Stomach (tissue), 9 donors: ENCODE data around the gene LIN7A. TPM values are rescaled to one million over a fixed set of nuclear protein-coding genes. Genes with fewer than 3 reads are reported as not detected.

Experiments
- DNase-seq, 2 donors: peaks; one replicate each; pipeline versions ENCODE4 v3.0.0 to v3.0.0-alpha.2; 2013 to 2019
- H3K27ac ChIP-seq, 5 donors: fragments of 200-600 bp in 4 of 5; sonication (generic) in 4 of 5; one replicate each; pipeline ENCODE4 v1.5.1; 2013 to 2019; ENCODE audit warnings: mild to moderate bottlenecking in 1 of 5, moderate library complexity in 1 of 5
- H3K27me3 ChIP-seq, 3 donors: fragments of 200-600 bp; sonication (generic); one replicate each; pipeline ENCODE4 v1.5.1; 2017 to 2019; ENCODE audit warnings: mixed run types in 1 of 3
- H3K36me3 ChIP-seq, 4 donors: fragments of 200-600 bp; sonication (generic); 1 replicate in 3 of 4; 2 replicates in 1 of 4; pipeline ENCODE4 v1.5.1; 2016 to 2019
- H3K4me1 ChIP-seq, 4 donors: fragments of 200-600 bp; sonication (generic); one replicate each; pipeline ENCODE4 v1.5.1; 2016 to 2019
- H3K4me3 ChIP-seq, 4 donors: fragments of 200-600 bp; sonication (generic) in 3 of 4; one replicate each; pipeline ENCODE4 v1.5.1; 2016 to 2019; ENCODE audit warnings: mild to moderate bottlenecking in 1 of 4
- H3K9me3 ChIP-seq, 4 donors: fragments of 200-600 bp; sonication (generic); one replicate each; pipeline ENCODE4 v1.5.1; 2016 to 2019
- CTCF ChIP-seq, 7 experiments: fragments of 450-650 bp in 4 of 7; fragments of 200-600 bp in 3 of 7; sonication (generic) in 3 of 7; IDR thresholded peaks; one replicate each; pipeline ENCODE4 v1.5.1; 2016 to 2019; ENCODE audit warnings: antibody characterized with exemption in 7 of 7, control low read depth in 2 of 7, mild to moderate bottlenecking in 1 of 7
- EP300 ChIP-seq: sonication (generic); formaldehyde crosslinking; IDR thresholded peaks from one replicate; pipeline ENCODE4 v1.6.1; 2017; ENCODE audit warnings: antibody characterized with exemption
- POLR2A ChIP-seq, 4 donors: fragments of 450-650 bp; IDR thresholded peaks; one replicate each; pipeline ENCODE4 v1.6.1; 2016; ENCODE audit warnings: antibody characterized with exemption in 4 of 4, control low read depth in 2 of 4, mild to moderate bottlenecking in 1 of 4, moderate library complexity in 1 of 4
- POLR2AphosphoS5 ChIP-seq, 3 donors: sonication (generic); formaldehyde crosslinking; IDR thresholded peaks; one replicate each; pipeline ENCODE4 v1.6.1; 2016; ENCODE audit warnings: antibody characterized with exemption in 3 of 3
- WGBS, 5 donors: extraction: QIAGEN DNeasy Blood & Tissue Kit in 3 of 5; methylation state at CpG; one replicate each; pipeline versions ENCODE4 v1.1.5 to v1.1.7; 2013 to 2018; 5-methylcytosine and 5-hydroxymethylcytosine counted together
- intact Hi-C: fragments of 100-400 bp; cut with DNase I; formaldehyde crosslinking; loops from one replicate; pipeline ENCODE4 v1.15.1; 2023; ENCODE audit warnings: low total_unique reads
- polyA plus RNA-seq, 3 donors: library from polyadenylated mRNA; stranded (reverse); fragments of 200-250 nt; gene quantifications; one replicate each; pipeline ENCODE4 v1.2.3, GENCODE V29; 2013
- total RNA-seq, 5 donors: library from RNA; depleted of rRNA; stranded (reverse); fragments of >200 nt; gene quantifications; one replicate each; pipeline versions ENCODE4 v1.1.0 to v1.2.3, GENCODE V29; 2014 to 2016
- donor health status: healthy with polysubstance abuse.
- donor health status: Bipolar disorder and iron deficiency.
- donor health status: healthy.

LIN7A gene
- total and polyA plus RNA-seq, 8 donors, result 0.45 to 163 (median 2.7) TPM

- no peaks in the 10 kb centered on the region for H3K36me3 ChIP-seq
- no peak overlapping the region for H3K4me3 ChIP-seq
- intact Hi-C loops, result no loop called here
- TF ChIP-seq POLR2A (IDR thresholded peaks at IDR 0.05), result no peak
- no peak for TF ChIP-seq CTCF (IDR thresholded peaks at IDR 0.05)
- no peak for TF ChIP-seq POLR2AphosphoS5 (IDR thresholded peaks at IDR 0.05)
- TF ChIP-seq EP300, result no peak
- DNase-seq, result peak in 1 of 2 donors; percentile 16
- no peaks in the 10 kb centered on the region for H3K27me3 ChIP-seq
- no peaks in the 10 kb centered on the region for H3K9me3 ChIP-seq
- peak overlapping the region in 1 of 5 donors; percentile 44 for H3K27ac ChIP-seq
- H3K4me1 ChIP-seq, result peaks cover 0 to 20% (median 5%) of the 10 kb centered on the region in 4 donors
- 17 to 43% (median 29%) methylated on average over 4 of the region's 4 CpGs for WGBS, 5 donors
Measured at GRCh38 chr12:80838024-80838658, 99.6 kb downstream of the LIN7A start.

DNA sequence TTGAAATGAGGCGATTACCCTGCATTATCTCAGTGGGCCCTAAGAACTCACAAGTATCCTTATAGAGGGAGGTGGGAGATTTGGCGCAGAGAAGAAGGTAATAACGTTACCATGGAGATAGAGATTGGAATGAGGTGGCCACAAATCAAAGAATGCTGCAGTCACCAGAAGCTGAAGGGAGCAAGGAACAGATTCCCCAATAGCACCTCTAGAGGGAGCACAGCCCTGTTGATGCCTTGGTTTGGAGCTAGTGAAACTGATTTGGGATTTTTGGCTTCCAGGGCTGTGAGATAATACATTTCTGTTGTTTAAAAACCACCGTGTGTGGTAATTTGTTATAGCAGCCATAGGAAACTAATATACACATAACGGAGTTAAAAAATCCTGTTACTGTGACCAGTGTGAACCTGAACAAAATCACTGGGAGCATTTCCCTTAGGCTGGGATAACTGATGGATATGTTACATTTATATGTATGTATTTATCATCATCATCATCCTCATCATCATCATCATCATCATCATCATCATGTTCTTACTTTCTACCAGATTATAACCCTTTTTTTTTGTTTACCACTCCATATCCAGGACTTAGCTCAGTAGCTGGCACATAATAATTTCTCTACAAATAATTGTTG, 100.3 kb downstream of the LIN7A start:
- H3K4me1 ChIP-seq, result peaks cover 0 to 20% (median 5%) of the 10 kb centered on the region in 4 donors
- no peaks in the 10 kb centered on the region for H3K36me3 ChIP-seq
- no peaks in the 10 kb centered on the region for H3K27me3 ChIP-seq
- peak overlapping the region in 1 of 5 donors; percentile 44 for H3K27ac ChIP-seq
- intact Hi-C loops, result no loop called here
- H3K9me3 ChIP-seq, result no peaks in the 10 kb centered on the region
- peak in 1 of 2 donors; percentile 73 for DNase-seq
- TF ChIP-seq CTCF (IDR thresholded peaks at IDR 0.05) (peak in 5 of 7 experiments; percentile 42 to 50 (median 43)), POLR2AphosphoS5 (IDR thresholded peaks at IDR 0.05) (no peak), POLR2A (IDR thresholded peaks at IDR 0.05) (no peak), EP300 (no peak)
- WGBS, 5 donors, result 28 to 33% (median 28%) methylated on average over 5 of the region's 5 CpGs
- H3K4me3 ChIP-seq, result no peak overlapping the region

GRCh38 chr12:80834724-80835123, 103.0 kb downstream of the LIN7A start:
- no peak overlapping the region for H3K27ac ChIP-seq
- no peaks in the 10 kb centered on the region for H3K36me3 ChIP-seq
- DNase-seq, result no peak
- no peak overlapping the region for H3K4me3 ChIP-seq
- H3K4me1 ChIP-seq, result peaks cover 0 to 20% (median 5%) of the 10 kb centered on the region in 4 donors
- intact Hi-C loops, result no loop called here
- 0 to 46% (median 0%) methylated on average over 1 of the region's 1 CpG for WGBS, 5 donors
- TF ChIP-seq POLR2AphosphoS5 (IDR thresholded peaks at IDR 0.05), result no peak
- TF ChIP-seq EP300, result no peak
- TF ChIP-seq CTCF (IDR thresholded peaks at IDR 0.05), result no peak
- no peak for TF ChIP-seq POLR2A (IDR thresholded peaks at IDR 0.05)
- H3K27me3 ChIP-seq, result no peaks in the 10 kb centered on the region
- H3K9me3 ChIP-seq, result no peaks in the 10 kb centered on the region

DNA sequence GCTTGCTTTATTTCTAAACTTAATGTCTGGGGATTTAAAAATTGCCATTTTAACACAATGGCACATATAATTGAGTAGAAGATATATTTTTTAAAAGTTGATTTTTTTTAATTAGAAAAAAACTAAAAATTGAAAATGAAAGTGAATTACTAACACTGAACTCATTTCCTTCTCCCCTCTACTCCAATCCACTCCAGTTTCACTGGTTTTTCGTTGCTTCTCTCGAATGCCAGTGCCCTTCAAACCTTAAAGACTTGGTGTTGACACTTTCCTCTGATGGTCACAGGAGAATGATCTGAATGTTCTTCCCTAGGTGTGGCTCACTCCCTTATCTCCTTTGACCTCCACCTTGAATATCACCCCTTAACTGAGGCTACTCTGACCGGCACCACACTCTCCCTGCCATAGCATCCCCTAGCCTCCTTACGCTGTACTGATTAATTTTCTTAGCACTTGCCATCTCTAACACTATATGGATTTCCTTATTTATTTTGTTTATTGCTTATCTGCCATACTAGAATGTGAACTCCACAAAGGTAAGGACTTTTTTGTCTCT, 107.1 kb downstream of the LIN7A start:
- WGBS, 5 donors, result 70 to 80% (median 78%) methylated on average over 4 of the region's 4 CpGs
- TF ChIP-seq POLR2A (IDR thresholded peaks at IDR 0.05) (no peak), CTCF (IDR thresholded peaks at IDR 0.05) (no peak), POLR2AphosphoS5 (IDR thresholded peaks at IDR 0.05) (no peak), EP300 (no peak)
- Histone ChIP-seq H3K36me3 (no peaks in the 10 kb centered on the region), H3K9me3 (no peaks in the 10 kb centered on the region), H3K4me1 (no peaks in the 10 kb centered on the region), H3K27ac (no peak overlapping the region), H3K4me3 (no peak overlapping the region), H3K27me3 (no peaks in the 10 kb centered on the region)
- no peak for DNase-seq
- intact Hi-C loops, result no loop called here
